ENCODE data around the gene HSD3B1.
A peak's percentile ranks its signal among the peaks of the same experiment; 100 is the strongest.
"Not testable (repeated sequence)": the region's sequence is repeated elsewhere in the genome, so short reads cannot be mapped to it uniquely, and the experiment has no call there.

Gene HSD3B1

DNA sequence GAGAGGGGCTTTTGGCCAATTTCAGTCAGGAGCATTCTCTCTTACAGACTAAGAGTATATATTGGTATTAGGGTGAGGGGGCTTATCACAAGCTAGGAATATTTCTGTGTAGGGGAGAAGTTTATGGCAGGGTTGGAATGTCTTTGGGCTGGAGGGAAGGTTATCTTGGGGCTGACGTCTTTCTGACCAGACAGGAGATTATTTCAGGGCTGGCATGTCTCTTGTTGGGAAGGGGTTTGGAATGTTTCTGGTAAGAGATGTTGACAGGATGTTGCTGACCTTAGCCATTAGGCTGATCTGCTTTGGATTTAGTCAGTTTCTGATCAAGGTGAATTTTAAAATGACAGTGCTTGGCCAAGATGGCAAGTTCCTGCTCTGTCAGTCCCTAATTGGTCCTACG lies 17.8 kb upstream of the HSD3B1 start:
- FAIRE-seq (no peak), DNase-seq (ENCODE audit: insufficient read length, low spot score) (no peak)

DNA sequence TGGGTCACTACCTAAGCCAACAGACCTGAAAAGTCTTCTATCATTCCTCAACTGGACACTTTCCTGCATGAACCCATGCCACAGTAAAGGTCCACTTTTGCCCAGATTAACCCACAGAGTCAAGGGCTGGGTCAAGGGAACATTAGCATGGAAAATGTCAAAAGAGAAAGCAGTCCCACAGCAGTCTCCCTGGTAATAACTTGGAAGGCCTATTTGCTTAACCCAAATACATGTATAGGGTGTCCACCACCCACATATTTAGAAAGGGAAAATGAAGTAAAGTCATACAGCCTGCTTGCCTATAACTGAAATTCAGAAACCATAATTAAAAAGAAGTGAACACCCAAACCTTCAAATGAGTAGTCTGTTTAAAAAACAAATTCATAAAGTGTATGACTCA lies 16.1 kb upstream of the HSD3B1 start:
- DNase-seq (ENCODE audit: insufficient read length, low spot score) (no peak), FAIRE-seq (no peak)

DNA sequence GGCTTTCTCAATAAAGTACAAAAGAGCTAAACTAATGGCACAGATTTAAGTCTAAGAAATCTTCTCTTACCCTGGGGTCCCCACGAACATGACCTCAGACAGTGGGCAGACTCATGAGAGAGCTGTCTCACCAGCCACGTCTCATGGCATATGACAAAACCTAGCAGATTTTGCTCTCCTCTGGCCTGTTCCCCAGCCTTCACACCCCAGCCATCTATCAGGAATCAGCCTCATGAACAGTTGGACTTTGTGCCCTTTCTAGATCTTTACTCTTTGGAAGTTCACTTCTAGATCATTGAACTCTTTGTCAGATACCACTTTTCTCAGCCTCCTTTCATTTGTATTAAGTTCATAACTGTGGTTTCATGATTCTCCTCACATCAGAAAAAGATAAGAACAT lies 14.2 kb upstream of the HSD3B1 start:
- no peak for DNase-seq (ENCODE audit: insufficient read length, low spot score)
- FAIRE-seq: no peak

DNA sequence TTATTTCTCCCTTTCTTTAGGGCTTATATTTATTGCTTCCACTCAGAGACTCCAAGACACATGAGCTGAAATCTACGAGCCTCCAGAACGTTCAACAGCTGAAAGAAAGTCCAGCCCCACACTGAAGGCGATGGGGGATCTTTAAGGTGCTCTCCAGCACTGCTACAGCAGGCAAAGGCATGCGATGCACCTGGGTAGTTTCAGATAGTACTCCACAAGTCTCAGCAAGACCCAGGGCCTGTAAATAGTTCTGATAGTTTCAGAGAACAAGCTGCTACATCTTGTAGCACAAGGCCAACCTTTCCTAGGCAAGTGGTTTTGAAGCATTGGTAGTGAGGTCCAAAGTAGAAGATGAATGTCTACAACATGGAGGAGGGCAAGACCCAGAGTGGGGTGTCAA lies 2.2 kb upstream of the HSD3B1 start:
- DNase-seq (ENCODE audit: insufficient read length, low spot score): no peak
- no peak for FAIRE-seq

DNA sequence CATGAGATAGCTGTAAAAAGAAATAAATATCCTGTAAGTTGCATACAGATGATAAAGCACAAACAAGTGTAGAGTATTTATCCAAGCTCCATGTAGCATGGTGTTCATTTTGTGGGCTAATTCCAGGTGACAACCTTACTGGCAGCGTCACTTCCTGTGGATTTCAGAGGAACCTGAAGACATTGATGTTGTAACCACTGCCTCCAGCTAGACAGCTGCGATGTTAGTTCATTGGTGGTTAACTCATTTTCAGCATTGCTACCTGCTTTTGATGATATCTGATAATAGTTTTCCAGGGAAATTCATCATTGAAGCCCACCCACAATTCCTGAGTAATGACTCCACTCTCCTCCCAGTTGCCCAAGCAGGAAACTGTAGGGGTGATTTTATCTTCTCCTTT lies 3.0 kb downstream of the HSD3B1 start:
- FAIRE-seq: no peak
- DNase-seq (ENCODE audit: insufficient read length, low spot score): no peak

DNA sequence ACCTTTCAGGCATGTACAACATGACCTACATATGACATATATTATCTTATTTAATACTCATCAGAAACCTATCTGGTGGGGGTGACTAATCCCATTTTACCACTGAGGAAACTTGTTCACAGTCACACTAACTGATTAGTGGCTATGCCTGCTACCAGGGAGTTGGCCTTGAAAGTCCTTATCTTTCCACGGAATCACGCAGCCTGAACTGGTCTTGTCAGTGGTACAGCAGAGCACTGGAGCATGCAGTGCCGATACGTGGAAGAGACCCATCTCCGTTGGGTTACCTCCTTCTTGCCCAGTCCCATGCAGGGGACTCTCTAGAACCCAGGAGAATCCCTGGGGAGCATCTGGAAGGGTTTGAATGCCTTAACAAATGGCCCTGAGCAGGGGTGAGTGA lies 8.2 kb downstream of the HSD3B1 start:
- DNase-seq (ENCODE audit: insufficient read length, low spot score) (no peak), FAIRE-seq (no peak)

DNA sequence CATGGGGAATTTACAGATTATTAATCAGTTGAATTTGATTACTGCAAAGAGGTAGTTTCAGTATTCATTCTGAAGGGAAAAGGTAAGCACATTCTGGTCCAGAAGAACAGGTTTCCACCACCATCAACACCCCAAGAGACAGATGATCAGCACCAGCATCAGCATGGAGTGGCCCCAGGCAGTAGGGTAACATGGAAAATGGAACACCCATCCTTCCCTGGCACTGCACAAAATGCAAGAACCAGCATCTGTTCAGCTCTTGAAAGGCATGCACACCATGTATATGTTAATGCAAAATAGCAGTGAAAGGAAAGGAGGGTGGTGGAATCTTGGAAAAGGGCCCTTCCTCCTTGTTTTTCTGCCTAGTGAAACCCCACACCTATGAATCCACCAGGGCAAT lies 9.2 kb downstream of the HSD3B1 start:
- DNase-seq (ENCODE audit: insufficient read length, low spot score) (no peak), FAIRE-seq (no peak)

DNA sequence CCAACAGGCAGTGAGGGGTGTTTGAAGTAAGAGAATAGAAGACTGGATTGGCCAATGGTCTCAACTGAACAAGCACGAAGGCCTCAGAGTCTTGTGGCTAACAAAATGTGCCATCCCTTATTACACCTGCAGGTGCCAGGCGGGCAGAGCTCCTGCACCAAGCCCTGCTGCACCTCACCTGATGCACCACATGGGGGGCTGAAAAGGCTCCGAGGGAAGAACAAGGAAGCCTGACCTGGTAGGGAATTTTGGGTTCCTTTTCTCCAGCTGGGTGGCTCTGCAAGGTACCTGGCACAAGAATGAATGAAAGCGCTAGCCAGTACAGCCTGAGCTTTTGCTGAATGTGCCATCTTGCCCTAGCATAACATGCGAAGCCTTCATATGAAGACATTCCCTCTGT lies 9.7 kb downstream of the HSD3B1 start:
- FAIRE-seq (no peak), DNase-seq (ENCODE audit: insufficient read length, low spot score) (no peak)

DNA sequence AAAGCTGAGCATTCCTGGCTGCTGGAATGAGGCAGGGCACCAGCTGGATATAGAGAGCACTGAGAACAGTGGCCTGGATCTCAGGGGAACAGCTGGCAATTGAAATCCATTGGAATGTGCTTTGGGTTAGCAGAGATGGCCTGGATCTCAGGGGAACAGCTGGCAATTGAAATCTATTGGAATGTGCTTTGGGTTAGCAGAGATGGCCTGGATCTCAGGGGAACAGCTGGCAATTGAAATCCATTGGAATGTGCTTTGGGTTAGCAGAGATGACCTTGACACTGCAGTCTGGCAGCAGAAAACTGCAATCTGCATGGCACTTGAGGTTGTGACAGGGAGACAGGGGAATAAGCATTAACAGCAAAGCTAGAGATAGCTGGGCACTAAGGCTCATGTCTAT lies 10.7 kb downstream of the HSD3B1 start:
- not testable (repeated sequence) for FAIRE-seq; DNase-seq (ENCODE audit: insufficient read length, low spot score)

DNA sequence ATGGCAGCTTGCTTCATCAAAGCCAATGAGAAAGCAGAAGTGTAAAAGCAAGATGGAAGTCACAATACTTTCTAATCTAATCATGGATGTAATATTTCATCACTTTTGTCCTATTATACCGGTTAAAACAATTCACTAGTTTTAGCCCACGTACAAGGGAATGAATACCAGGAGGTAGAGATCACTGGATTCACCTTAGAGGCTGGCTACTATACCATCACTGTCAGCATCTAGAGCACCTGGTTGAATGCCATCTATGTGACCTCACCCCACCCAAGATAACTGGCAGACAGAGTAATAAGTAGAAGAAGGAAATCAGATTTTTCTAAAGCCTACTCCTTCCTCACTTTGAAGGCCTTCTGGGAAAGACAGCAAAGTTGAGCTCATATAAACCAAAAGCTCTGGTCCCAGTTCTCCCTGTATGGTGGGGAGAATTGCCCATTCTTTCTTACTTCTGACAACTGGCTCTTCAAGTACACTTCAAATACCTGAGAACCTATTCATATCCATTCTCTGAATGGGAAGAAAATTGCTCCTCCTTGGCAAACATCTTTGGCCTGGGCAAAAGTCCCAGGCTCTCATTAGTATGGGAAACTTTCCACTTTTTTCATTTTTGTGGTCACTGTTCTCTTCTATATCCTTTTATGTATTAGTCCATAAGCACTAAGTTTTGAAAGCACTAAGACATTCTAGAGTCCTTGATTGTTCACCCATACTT lies 24.8 kb downstream of the HSD3B1 start:
- FAIRE-seq (no peak), DNase-seq (ENCODE audit: insufficient read length, low spot score) (no peak)

DNA sequence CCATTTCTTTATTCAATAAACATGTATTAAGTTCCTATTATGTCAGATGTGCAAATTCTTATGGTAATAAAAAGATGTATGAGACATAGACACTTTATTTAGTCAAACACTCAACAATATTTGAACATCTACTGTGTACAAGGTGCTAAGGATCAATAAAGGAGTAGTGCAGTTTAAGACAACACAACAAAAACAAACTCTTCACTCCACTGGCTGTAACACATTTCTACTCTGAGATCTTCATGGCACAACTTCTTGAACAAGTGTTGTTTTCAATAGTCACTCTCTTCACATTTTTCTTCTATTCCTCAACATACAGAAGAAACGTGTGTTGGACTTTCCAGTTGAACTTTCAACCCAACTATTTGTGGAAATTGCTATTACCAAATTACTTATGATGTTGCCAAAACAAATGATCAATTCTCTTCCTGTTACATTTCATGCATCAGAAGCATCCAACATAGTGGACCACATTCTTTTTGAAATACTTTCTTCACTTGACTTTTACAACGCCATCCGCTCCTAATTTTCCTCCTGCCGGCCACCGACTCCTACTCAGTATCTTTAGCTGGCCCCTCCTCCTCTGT lies 25.4 kb downstream of the HSD3B1 start:
- FAIRE-seq (no peak), DNase-seq (ENCODE audit: insufficient read length, low spot score) (no peak)

DNA sequence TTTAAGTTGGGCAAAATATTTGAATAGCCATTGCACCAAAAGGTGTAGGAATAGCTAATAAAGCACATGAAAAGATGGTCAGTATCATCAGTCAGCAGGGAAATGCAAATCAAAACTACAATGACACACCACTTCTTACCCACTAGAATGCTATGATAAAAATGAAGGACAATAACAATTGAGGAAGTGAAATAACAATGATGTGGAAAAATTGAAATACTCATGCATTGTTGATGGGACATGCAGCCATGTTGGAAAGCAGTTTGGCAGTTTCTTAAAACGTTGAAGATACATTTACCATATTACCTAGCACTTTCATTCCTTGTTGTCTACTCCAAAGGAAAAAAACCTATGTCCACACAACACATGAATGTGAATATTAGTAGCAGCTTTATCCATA lies 28.4 kb downstream of the HSD3B1 start:
- no peak for FAIRE-seq
- DNase-seq (ENCODE audit: insufficient read length, low spot score): no peak

DNA sequence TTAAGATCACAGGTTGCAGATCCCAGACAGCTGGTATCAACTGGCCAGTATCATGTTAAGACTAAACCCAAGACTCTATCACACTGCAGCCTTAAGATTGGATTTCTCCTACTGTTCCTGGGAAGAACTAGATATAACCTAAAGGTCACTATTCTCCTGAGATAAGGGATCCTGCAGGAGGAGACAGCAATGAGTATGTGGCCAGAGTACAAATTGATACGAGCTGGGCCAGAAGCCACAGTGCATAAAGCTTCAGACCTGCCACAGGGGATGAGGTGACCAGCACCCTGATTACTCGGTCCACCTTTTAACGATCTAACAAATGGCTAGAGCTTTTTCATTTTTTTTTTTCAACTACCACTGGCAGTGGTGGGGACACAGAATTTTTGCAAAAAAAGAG lies 31.0 kb downstream of the HSD3B1 start:
- FAIRE-seq: no peak
- DNase-seq (ENCODE audit: insufficient read length, low spot score): no peak

DNA sequence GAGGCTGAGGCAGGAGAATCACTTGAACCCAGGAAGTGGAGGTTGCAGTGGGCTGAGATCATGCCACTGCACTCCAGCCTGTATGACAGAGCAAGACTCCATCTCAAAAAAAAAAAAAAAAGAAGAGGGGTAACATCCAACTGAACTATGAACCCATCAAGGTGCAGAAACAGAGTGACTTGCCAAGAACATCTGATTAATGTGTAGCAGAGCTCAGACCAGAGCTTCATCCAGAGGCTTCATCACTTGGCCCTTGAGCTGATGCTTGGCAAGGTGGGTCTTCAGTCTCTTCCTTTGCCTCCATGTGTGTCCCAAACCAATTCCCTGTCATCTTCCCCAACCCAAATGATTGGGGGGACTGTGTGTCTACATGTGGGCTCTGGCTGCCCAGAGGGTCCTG lies 32.6 kb downstream of the HSD3B1 start:
- DNase-seq (ENCODE audit: insufficient read length, low spot score): no peak
- no peak for FAIRE-seq

DNA sequence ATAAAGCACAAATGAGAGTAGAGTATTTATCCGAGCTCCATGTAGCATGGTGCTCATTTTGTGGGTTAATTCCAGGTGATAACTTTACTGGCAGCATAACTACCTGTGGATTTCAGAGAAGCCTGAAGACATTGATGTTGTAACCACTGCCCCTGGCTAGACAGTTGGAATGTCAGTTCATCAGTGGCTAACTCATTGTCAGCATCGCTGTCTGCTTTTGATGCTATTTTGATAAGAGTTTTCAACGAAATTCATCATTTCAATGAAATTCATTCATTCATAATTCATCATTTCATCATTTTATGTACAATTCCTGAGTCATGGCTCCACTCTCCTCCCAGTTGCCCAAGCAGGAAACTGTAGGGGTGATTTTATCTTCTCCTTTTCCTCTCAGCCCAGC lies 34.4 kb downstream of the HSD3B1 start:
- no peak for DNase-seq (ENCODE audit: insufficient read length, low spot score)

DNA sequence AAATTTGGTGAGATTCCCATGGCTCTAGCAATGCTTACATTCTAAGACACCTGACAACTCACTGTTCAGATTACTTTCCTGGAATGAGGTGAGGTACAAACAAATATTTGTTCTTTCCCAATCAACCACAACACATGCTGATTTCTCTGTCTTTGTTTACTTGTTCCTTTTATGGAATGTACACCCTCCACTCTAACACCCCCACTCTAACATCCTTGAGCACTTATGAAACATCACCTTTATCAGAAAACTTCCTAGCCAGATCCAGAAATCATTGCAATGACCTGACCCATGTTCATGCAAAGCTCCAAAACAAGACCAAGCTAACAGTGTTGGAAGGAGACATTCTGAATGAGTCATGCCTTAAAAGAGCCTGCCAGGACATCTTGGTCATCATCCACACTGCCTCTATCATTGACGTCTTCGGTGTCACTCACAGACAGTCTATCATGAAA lies 35.5 kb downstream of the HSD3B1 start:
- DNase-seq (ENCODE audit: insufficient read length, low spot score) (no peak), FAIRE-seq (no peak)

More for the DNA sequence above, 34.4 kb downstream of the HSD3B1 start:
- FAIRE-seq: no peak

DNA sequence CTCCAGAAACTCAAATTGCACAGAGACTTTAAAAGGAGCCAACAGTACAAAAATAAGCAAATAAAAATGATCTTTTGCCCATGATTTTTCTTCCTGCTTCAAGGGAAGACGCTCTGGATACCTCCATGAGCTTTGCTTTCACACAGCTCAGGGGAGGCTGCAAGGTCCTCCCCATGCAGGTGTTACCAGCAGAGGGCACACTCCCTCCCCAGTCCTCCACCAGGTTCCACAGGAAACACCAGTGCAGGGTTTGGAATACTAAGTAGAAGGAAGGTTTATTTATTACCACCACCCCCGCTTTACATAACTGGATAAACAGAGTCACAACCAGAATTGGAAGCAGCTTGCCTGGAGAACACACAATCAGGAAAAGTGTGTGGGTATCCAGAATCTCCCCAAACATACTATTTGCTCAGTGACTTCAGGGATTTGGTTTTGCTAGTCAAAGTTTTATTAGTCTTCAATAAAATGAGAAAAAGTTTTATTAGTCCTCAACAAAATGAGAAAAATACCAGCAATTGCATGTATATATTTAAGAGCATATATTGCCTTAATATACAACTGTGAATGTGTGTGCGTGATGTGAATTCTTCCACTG lies 37.3 kb downstream of the HSD3B1 start:
- DNase-seq (ENCODE audit: insufficient read length, low spot score): no peak
- FAIRE-seq: no peak

DNA sequence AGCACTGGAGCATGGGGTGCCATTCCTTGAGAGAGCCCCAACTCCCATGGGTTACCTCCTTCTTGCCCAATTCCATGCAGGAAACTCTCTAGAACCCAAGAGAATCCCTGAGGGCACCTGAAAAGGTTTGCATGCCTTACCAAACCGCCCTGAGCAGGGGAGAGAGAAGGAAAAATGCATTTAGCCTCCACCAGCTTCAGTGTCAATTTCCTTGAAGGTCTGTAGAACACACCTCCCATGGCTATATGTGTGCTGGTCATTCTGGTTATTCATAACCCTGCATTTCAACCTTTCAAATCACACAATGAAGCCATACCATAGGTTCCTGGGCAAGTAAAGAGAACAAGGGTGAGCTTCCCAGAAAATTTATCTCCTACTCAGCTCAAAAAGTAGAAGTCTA lies 39.6 kb downstream of the HSD3B1 start:
- no peak for DNase-seq (ENCODE audit: insufficient read length, low spot score)
- no peak for FAIRE-seq

DNA sequence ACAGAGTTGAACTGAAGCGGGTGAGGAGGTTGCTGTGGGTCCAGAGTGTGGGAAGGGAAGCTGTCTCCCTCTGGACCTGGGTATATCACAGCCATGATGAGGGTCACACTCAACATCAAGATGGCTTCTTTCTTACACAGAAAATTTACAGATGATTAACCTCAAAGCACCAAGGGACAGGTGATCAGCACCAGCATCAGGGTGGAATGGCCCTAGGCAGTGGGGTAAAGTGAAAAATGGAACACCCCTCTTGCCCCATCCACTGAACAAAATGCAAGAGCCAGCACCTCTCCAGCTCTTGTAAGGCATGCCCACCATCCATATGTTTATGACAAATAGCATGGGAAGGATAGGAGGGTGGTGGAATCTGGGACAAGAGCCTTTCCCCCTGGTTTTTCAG lies 40.3 kb downstream of the HSD3B1 start:
- no peak for FAIRE-seq

DNA sequence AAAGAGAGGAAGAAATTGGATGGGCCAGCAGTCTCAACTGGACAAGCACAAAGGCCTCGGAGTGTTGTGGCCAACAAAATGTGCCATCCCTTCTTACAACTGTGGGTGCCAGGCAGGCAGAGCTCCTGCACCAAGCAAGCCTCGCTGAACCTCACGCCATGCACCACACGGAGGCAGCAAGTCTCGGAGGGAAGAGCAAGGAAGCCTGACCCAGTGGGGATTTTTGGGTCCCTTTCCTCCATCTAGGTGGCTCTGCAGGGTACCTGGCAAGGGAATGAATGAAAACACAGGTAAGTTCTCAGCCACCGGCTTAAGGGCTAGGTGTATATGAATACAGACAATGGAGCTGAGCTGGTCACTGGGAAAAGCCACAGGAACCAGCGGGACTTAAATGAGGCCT lies 40.8 kb downstream of the HSD3B1 start:
- DNase-seq (ENCODE audit: insufficient read length, low spot score) (no peak), FAIRE-seq (no peak)

More for the DNA sequence above, 40.3 kb downstream of the HSD3B1 start:
- no peak for DNase-seq (ENCODE audit: insufficient read length, low spot score)

DNA sequence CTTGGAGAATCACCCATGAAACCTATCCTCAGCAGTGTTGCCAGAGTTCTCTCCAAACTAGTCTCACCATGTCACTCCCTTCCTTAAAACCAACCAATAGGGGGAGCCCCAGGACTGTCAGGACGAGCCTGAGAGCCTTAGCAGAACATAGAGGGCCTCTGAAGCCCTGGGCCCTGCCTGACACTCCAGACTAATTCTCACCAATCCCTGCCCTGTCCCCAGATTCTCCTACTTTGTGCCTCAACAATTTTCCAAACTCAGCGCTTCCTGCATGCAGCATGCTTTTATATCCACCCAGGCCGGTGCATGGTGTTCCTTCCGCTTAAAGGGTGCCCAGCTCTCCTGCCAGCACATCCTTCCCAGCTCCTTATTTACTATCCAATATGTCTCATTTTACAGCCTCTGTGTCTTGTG lies 42.7 kb downstream of the HSD3B1 start:
- FAIRE-seq: no peak

DNA sequence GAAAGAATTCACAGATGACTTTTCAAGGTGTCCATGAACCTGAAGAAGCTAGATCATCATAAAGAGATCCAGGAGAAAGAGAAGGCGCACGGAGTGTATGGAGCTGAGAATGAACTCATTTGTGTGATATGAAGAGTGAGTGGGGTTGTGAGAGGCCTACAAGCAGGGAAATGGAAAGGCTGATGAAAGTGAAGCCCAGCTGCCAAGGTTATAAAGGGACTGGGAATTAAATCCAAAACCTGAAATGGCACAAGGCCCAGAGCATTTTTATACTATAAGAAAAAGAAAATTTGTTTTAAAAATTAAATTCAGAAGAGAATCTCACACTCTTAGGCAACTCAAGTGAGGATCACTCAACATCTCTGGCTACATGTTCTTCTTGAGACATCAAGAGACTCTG lies 43.4 kb downstream of the HSD3B1 start:
- FAIRE-seq (no peak), DNase-seq (ENCODE audit: insufficient read length, low spot score) (no peak)

More for the DNA sequence above, 42.7 kb downstream of the HSD3B1 start:
- DNase-seq (ENCODE audit: insufficient read length, low spot score): peak; percentile 3

All from HTR-8/SVneo (cell line).